Astrocyte of the spinal cord (primary cell): ENCODE data around the gene TCP11L1.

Experiments
- DNase-seq: peaks from one replicate; pipeline ENCODE4 v3.0.0; 2011; ENCODE audit warnings: low read depth, low spot score
- H3K4me3 ChIP-seq: 2 replicates; pipeline ENCODE4 v1.5.1; 2011; ENCODE audit warnings: low read depth, mild to moderate bottlenecking, low read length, moderate library complexity
- in situ Hi-C: cut with HindIII; loops from 2 replicates; pipeline ENCODE4 v1.10.0; 2017; ENCODE audit warnings: low sequenced_read_pairs
- TF ChIP-seq, protein P1 (sequence below): IDR thresholded peaks from 2 replicates; pipeline ENCODE4 v1.5.1; 2012; ENCODE audit warnings: low read depth, mild to moderate bottlenecking, low read length, inconsistent platforms

TCP11L1 gene, protein sequence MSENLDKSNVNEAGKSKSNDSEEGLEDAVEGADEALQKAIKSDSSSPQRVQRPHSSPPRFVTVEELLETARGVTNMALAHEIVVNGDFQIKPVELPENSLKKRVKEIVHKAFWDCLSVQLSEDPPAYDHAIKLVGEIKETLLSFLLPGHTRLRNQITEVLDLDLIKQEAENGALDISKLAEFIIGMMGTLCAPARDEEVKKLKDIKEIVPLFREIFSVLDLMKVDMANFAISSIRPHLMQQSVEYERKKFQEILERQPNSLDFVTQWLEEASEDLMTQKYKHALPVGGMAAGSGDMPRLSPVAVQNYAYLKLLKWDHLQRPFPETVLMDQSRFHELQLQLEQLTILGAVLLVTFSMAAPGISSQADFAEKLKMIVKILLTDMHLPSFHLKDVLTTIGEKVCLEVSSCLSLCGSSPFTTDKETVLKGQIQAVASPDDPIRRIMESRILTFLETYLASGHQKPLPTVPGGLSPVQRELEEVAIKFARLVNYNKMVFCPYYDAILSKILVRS

DNA sequence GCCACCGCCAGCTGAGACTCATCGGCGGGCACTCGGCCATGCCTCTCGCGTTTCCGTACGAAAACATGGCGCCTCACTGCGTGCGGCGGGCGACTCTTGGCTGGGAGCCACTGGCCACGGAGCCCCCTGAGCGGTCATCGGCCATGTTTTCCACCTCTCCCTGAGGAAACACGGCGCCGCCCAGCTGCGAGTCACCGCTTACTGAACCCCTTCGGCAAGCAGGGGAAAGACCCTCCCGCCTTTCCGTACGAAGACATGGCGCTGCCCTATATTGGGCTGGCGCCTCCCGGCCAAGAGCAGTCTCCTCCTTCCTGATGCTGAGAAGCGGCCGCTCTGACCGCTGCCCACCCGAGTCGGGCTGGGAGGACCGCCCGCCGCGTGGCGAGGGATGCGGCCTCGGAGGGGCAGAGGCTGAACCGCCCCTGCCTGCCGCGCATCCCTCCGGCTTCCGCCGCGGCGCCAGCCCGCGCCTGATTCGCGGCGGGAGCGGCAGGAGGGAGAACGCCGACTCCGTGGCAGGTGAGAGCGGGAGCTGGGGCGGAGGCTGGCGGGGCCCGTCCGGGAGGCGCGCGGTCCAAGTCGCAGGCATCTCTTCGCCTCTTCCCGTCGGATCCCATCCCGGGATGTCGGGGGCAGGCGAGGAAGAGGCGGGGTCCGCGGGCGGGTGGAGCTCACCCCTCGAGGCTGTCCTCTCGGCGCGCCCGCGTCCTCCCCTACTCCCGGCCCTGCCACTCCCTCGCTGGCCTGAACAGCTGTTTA lies at the start of gene TCP11L1:
TSS of gene TCP11L1 (plus strand) at position 299 of the 759 bp plus-strand sequence. CDS start 4,202 bp downstream, outside the sequence.
- TF ChIP-seq, protein P1, sequence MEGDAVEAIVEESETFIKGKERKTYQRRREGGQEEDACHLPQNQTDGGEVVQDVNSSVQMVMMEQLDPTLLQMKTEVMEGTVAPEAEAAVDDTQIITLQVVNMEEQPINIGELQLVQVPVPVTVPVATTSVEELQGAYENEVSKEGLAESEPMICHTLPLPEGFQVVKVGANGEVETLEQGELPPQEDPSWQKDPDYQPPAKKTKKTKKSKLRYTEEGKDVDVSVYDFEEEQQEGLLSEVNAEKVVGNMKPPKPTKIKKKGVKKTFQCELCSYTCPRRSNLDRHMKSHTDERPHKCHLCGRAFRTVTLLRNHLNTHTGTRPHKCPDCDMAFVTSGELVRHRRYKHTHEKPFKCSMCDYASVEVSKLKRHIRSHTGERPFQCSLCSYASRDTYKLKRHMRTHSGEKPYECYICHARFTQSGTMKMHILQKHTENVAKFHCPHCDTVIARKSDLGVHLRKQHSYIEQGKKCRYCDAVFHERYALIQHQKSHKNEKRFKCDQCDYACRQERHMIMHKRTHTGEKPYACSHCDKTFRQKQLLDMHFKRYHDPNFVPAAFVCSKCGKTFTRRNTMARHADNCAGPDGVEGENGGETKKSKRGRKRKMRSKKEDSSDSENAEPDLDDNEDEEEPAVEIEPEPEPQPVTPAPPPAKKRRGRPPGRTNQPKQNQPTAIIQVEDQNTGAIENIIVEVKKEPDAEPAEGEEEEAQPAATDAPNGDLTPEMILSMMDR: no peak
- in situ Hi-C loops: no loop called here
- DNase-seq: peak; percentile 96
- H3K4me3 ChIP-seq: peak within 1 kb of the TSS; percentile 70

DNA sequence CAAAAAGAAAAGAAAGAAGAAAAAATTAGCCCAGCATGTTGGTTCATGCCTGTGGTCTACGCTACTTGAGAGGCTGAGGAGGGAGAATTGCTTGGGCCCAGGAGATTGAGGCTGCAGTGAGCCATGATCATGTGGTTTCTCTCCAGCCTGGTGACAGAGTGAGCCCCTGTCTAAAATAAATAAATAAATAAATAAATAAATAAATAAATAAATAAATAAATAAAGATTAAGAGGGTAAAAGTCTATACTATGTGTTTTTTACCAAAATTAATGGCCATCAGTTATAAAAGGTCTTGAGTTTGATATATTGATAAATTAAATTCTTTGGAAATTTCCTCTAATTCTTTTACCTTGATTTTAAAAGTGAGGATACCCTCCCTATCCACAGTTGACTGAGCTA lies 48.9 kb upstream of the TCP11L1 start:
- no peak for DNase-seq
- in situ Hi-C loops: no loop called here
- TF ChIP-seq, protein P1: no peak
- no peak overlapping the region for H3K4me3 ChIP-seq

DNA sequence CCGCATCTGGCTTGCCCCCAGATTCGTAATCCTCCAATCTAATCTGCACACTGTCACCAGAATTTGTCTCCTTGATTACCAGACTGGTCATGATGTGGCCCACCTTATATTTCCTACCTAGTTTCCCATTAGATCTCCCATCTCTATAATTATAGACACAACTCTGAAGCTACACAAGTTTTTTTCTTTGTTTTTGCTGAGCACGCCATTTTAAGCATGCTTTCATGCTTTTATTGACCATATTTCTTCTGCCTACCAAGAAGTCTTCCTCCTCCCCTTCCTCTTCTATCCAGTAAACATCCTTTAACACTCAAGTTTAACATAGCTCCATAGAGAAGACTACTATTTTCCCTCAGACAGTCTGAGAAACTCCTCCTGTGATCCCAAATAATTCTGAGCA lies 47.9 kb upstream of the TCP11L1 start:
- TF ChIP-seq, protein P1: no peak
- no peak for DNase-seq
- H3K4me3 ChIP-seq: no peak overlapping the region
- in situ Hi-C loops: no loop called here

DNA sequence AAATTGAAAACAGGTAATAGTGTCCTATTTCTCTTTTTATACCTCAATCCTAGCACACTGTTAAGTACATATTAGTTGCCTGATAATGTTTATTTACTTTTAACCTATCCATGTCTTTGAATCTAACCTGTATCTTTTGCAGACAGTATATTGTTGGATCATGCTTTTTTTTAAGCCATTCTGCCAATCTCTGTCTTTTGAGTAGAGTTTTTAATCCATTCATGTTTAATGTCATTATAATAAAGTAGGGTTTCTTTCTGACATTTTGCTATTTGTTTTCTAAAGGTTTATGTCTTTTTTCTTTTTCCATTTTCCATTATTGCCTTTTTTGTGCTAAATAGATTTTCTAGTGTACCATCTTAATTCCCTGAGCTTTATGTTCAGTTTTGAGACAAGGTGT lies 47.5 kb upstream of the TCP11L1 start:
- in situ Hi-C loops: no loop called here
- TF ChIP-seq, protein P1: no peak
- no peak overlapping the region for H3K4me3 ChIP-seq
- DNase-seq: no peak

DNA sequence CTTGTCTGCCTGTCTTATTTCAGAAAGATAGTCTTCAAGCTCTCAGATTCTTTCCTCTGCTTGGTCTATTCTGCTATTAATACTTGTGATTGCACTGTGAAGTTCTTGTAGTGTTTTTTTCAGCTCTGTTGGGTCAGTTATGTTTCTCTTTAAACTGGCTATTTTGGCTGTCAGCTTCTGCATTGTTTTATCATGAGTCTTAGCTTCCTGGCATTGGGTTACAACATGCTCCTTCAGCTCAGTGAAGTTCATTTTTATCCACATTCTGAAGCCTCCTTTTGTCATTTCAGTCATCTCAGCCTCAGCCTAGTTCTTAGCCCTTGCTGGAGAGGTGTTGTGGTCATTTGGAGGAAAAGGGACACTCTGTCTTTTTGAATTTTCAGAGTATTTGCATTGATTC lies 39.2 kb upstream of the TCP11L1 start:
- TF ChIP-seq, protein P1: no peak
- in situ Hi-C loops: no loop called here
- DNase-seq: peak; percentile 84

DNA sequence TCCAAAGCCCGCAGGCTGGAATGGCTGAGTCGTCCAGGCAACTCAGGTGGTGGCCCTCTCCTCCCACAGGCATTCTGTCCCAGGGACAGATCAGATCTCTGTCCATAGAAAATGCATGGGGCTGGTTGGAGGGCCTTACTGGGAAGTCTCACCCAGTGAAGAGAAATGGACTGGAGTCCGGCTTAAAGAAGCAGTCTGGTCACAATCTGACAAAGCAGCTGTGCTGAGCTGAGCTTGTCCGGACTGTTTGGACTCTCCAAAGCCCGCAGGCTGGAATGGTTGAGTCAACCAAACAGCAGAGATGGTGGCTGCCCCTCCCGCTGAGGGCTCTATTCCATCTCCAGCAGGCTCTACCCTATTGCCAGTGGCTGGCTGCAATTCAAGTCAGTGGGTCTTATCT lies 38.1 kb upstream of the TCP11L1 start:
- no peak for DNase-seq
- in situ Hi-C loops: no loop called here
- H3K4me3 ChIP-seq: no peak overlapping the region
- TF ChIP-seq, protein P1: no peak

More for the DNA sequence above, 39.2 kb upstream of the TCP11L1 start:
- no peak overlapping the region for H3K4me3 ChIP-seq
